A549 treated with RU486 at 1 μM for 4 hours (cell line): ENCODE results near the gene SLCO1A2. TPM values are rescaled to one million over a fixed set of nuclear protein-coding genes. Genes with fewer than 3 reads are reported as not detected.

ENCODE experiments used
- total RNA-seq: library from RNA; stranded (reverse); fragments of 200-300 nt; extraction: Qiagen RNA extraction; gene quantifications from 5 replicates; pipeline ENCODE4 v1.2.3, GENCODE V29; 2022; ENCODE audit warnings: low read depth

SLCO1A2 gene, protein sequence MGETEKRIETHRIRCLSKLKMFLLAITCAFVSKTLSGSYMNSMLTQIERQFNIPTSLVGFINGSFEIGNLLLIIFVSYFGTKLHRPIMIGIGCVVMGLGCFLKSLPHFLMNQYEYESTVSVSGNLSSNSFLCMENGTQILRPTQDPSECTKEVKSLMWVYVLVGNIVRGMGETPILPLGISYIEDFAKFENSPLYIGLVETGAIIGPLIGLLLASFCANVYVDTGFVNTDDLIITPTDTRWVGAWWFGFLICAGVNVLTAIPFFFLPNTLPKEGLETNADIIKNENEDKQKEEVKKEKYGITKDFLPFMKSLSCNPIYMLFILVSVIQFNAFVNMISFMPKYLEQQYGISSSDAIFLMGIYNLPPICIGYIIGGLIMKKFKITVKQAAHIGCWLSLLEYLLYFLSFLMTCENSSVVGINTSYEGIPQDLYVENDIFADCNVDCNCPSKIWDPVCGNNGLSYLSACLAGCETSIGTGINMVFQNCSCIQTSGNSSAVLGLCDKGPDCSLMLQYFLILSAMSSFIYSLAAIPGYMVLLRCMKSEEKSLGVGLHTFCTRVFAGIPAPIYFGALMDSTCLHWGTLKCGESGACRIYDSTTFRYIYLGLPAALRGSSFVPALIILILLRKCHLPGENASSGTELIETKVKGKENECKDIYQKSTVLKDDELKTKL
- total RNA-seq = 0.02 TPM in 1 of 5 replicates, not detected in the others

DNA sequence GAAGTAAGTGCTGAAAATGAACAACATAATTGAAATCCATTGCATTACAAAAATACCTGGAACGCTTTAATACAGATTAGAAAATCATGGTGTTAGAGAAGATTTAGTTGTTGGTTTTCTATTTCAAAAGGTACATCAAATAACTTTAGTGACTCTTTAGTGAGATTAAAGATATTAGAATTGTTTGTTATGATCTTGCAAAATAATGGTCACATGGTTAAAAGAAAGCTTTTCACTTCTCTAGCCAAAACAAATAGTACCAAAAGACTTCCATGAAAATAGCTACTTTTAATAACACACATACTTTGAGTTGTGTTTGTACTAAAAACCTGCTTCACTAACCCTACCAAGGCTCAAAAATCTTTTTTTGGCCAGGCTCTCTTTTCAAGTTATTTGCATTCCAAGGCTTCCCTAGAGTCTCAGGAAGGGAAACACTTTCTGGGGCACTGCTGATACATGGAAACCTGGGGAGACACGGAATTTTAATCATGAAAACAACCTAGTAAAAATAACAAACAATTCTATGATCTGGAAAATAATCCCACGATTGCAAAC is at the start of gene SLCO1A2:
Gene SLCO1A2, minus strand, starts transcription at position 147 of the 555 bp plus-strand sequence. CDS start 270 bp downstream, outside the sequence.

DNA sequence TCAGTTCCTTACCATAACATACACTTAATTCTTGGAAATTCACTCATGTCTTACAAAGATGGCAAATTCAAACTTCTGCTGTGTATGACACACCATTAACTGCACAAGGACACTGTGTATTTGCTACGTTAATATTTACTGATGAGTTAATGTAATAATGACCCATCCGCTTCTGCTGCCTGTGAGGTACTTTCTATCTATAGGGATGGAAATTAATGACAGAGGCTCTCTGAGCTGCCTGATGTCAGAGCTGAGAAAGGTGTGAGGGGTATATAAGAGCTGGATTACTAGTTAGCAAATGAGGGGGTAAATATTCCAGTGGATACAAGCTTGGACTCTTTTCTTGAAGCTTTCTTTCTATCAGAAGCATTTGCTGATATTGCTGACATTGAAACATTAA is 37.9 kb upstream of the SLCO1A2 start, which contains the start of gene IAPP:
Gene IAPP, plus strand, starts transcription at position 301 of the 400 bp plus-strand sequence. CDS start 450 bp downstream, outside the sequence.

Other genes with a start within 250 kb of the SLCO1A2 start
- gene SLCO1B1, start 203.7 kb downstream of the SLCO1A2 start, total RNA-seq = 0.22 to 0.70 TPM (median 0.42 TPM) in 5 replicates
- not detected in 5 replicates for gene IAPP, start 38.0 kb upstream of the SLCO1A2 start, total RNA-seq
- gene PYROXD1, start 102.7 kb upstream of the SLCO1A2 start, total RNA-seq = 3.9 to 7.9 TPM (median 7.2 TPM) in 5 replicates
- gene RECQL, start 166.7 kb upstream of the SLCO1A2 start, total RNA-seq = 32.4 to 77.1 TPM (median 61.4 TPM) in 5 replicates
- gene GOLT1B, start 166.9 kb upstream of the SLCO1A2 start, total RNA-seq = 72.1 to 103 TPM (median 92.4 TPM) in 5 replicates
- gene SPX, start 191.4 kb upstream of the SLCO1A2 start, total RNA-seq = 1.9 to 2.3 TPM (median 2.1 TPM) in 5 replicates